Activated CD4-positive, alpha-beta T cell treated with anti-CD3 and anti-CD28 coated beads, Interleukin-2, amount 50 U/mL, for 16 hours (primary cell): ENCODE data around the gene MDM2.
"Not testable (repeated sequence)": the region's sequence is repeated elsewhere in the genome, so short reads cannot be mapped to it uniquely, and the experiment has no call there.

Experiments
- DNase-seq: peaks from one replicate; pipeline ENCODE4 v3.0.0-alpha.2; 2020

MDM2 gene

DNA sequence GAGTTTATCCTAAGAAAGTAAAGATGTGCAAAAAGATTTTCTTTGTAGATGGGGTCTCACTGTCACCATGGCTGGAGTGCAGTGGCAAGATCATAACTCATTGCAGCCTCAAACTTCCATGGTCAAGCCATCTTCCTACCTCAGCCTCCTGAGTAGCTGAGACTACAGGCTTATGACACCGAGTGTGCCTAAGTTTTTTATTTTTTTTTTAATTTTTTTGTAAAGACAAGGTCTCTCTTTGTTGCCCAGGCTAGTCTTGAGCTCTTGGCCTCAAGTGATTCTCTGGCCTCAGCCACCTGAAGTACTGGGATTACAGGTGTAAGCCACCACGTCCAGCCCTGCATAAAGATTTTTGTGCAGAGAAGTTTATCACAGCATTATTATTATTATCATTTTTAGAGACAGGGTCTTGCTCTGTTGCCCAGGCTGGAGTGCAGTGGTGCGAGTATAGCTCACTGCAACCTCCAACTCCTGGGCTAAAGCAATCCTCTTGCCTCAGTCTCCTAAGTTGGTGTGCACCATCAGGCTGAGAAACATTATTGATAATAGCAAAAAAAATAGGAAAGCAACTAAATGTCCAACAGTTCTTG lies 19.3 kb upstream of the MDM2 start:
- no peak for DNase-seq

GRCh38 chr12:68789144-68789878 lies 18.7 kb upstream of the MDM2 start:
- DNase-seq: no peak

DNA sequence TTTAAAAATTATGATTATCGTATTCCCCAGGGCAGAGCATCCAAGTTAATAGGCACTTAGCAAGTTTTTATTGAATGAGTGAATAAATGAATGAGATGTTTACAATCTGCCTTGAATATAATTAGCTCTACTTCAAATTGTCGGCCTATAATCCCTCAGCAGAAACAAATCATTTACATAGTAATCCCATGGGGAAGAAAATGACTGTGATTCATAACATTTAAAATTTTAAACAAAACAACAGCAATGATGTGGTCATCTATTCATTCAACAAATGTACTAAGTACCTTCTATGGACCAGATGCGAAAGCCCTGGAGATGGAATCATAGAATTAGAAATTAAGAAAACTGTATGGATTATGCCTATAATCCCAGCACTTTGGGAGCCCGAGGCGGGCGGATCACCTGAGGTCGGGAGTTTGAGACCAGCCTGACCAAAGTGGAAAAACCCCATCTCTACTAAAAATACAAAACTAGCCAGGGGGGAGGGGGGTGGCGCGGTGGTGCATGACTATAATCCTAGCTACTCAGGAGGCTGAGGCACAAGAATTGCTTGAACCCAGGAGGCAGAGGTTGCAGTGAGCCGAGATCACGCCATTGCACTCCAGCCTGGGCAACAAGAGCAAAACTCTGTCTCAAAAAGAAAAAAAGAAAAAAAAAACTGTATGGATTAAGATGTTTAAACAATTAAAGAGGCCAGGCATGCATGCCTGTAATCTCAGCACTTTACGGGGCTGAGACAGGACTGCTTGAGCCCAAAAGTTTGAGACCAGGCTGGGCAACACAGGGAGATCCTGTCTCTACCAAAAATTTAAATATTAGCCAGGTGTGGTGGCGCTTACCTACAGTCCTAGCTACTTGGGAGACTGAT lies 17.7 kb upstream of the MDM2 start:
- DNase-seq: no peak

DNA sequence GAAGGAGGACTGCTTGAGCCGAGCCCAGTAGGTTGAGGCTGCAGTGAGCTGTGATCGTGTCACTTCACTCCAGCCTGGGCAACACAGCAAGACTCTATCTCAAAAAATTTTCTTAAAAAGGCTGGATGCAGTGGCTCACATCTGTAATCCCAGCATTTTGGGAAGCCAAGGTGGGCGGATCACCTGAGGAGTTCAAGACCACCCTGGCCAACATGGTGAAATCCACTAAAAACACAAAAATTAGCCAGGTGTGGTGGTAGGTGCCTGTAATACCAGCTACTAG lies 17.1 kb upstream of the MDM2 start:
- no peak for DNase-seq

DNA sequence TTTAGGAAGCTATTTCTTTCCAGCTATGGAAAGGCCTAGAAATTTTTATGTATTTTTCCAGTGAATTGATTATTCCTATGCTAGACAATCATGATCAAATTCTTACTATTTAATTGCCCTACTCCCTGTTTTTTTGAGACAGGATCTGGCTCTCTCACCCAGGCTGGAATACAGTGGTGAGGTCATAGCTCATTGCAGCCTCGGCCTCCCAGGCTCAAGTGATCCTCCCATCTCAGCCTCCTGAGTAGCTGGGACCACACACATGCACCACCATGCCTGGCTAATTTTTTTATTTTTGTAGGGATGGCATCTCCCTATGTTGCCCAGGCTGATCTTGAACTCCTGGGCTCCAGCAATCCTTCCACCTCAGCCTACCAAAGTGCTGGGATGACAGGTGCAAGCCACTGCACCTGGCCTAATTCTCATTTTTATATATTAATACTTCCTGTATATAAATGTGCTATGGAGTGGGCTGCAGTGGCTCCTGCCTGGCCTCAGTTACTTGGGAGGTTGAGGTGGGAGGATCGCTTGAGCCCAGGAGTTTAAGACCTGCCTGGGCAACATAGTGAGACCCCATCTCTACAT lies 16.0 kb upstream of the MDM2 start:
- DNase-seq: no peak

DNA sequence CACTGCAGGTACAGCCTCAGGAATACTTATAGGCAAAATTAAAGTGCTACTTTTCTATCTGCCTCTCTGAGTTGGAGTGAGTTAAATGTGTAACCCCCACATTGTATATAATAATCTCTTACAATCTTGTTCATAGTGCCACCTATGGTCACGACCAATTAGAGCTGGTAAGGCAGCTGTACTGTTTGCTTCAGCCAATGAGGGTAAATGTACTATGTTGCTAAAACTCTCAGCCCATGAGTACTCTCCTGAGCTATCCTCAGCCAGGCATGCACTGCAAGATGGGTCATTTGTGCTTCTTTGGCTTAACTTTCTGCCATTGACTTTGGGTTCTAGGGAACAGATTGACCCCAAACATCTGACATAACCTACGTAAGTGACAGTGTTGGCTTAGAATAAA lies 15.0 kb upstream of the MDM2 start:
- peak; percentile 40 for DNase-seq

- DNase-seq: no peak
Measured at GRCh38 chr12:68793436-68793835, 14.5 kb upstream of the MDM2 start.

GRCh38 chr12:68793975-68794652 lies 13.9 kb upstream of the MDM2 start:
- no peak for DNase-seq

GRCh38 chr12:68794653-68795251 lies 13.2 kb upstream of the MDM2 start:
- no peak for DNase-seq

DNA sequence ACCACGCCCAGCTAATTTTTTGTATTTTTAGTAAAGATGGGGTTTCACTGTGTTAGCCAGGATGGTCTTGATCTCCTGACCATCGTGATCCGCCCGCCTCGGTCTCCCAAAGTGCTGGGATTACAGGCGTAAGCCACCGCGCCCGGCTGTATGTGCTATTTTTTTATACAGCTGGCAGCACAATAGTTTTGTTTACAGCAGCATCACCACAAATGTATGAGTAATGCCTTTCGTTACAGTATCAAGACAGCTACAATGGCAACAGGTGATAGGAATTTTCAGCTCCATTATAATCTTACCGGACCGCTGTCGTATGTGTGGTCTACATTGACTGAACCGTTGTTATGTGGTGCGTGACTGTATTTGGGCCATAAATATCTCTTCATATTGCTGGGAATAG lies 11.6 kb upstream of the MDM2 start:
- no peak for DNase-seq

GRCh38 chr12:68798882-68799234 lies 9.1 kb upstream of the MDM2 start:
- DNase-seq: no peak

DNA sequence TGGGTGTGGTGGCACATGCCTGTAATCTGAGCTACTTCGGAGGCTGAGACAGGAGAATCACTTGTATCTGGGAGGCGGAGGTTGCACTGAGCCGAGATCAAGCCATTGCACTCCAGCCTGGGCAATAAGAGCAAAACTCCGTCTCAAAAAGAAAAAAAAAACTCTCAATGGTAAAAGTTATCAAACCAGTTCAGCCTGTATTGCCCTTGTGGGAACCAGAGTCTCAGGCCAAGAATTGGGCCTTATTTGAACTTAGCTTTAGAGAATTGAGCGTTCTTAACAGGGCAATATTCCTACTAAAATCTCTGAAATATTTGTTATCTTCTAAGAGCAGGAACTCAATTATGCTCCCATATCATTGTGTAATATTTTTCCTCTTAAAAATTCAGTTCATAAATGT lies 7.7 kb upstream of the MDM2 start:
- DNase-seq: no peak

DNA sequence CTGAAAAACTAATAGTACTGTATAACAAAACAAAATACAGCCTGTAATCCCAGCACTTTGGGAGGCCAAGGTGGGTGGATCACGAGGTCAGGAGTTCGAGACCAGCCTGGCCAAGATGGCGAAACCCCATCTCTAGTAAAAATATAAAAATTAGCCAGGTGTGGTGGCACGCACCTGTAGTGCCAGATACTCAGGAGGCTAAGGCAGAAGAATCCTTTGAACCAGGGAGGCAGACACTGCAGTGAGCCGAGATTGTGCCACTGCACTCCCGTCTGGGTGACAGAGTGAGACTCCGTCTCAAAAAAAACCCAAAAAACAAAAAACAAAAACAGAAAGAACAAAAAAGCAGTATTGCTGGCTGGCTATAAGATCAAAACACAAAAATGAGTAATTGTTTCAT lies 6.9 kb upstream of the MDM2 start:
- not testable (repeated sequence) for DNase-seq

GRCh38 chr12:68802372-68802745 lies 5.6 kb upstream of the MDM2 start:
- DNase-seq: not testable (repeated sequence)

DNA sequence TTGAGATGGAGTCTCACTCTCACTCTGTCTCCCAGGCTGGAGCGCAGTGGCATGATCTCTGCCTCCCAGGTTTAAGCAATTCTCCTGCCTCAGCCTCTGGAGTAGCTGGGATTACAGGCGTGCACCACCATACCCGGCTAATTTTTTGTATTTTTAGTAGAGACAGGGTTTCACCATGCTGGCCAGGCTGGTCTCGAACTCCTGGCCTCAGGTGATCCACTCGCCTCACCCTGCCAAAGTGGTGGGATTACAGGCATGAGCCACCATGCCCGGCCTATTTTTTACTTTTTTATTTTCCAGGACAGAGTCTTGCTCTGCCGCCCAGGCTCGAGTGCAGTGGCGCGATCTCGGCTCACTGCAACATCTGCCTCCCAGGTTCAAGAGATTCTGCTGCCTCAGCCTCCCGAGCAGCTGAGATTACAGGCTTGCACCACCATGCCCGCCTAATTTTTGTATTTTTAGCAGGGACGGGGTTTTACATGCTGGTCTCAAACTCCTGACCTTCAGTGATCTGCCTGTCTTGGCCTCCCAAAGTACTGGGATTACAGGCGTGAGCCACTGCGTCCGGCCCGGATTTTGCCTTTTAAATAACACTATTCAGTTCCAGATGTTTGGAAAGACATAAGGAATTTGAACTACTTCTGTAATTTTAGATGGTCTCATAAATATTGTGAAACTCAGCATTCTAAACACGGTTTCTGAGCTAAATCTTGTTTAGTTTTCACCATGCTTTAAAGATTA lies 4.9 kb upstream of the MDM2 start:
- not testable (repeated sequence) for DNase-seq

- DNase-seq: no peak
Measured at GRCh38 chr12:68803948-68804656, 3.9 kb upstream of the MDM2 start.

DNA sequence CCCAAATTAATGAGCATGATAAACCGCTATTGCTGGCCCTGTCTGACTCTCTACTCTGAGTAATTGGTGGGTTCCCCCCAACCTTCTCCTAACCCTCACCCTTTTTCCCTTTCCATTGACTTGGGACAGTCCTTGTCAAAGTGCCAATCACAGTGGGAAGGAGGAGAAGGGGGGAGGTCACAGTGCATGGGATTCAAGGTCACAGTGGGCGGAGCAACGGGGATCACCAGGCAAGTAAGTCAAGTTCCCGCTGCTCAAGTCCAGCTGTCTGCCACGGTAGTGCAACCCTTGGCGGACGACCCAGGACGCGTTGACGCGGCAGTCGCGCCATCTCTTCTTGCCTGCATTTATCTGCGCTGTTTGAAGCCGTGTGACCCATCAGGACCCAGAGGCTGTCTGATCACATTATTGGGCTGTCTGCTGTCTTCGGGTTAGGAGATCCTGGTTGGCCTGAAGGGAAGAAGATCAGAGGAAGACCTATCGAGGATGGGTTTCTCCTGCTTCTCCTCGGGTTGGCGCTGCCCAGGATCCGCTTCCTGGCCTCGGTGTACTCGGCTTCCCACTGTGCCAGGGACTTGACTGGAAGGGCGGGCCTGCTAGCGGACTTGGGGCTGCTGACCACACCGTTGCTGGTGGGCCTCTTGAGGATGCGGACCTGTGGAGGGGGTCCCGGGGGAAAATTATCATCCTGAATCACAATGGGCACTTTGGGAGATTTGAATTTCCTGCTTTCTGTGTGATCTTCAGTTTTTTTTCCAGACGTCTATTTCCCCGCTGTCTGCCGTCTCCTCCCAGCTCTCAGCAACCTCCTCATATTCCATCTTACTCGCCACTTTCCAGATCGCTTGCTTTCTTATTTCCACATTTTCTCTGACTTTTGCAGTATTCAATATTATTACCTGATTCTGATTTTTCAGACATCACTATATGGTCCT lies 3.1 kb upstream of the MDM2 start:
- no peak for DNase-seq

DNA sequence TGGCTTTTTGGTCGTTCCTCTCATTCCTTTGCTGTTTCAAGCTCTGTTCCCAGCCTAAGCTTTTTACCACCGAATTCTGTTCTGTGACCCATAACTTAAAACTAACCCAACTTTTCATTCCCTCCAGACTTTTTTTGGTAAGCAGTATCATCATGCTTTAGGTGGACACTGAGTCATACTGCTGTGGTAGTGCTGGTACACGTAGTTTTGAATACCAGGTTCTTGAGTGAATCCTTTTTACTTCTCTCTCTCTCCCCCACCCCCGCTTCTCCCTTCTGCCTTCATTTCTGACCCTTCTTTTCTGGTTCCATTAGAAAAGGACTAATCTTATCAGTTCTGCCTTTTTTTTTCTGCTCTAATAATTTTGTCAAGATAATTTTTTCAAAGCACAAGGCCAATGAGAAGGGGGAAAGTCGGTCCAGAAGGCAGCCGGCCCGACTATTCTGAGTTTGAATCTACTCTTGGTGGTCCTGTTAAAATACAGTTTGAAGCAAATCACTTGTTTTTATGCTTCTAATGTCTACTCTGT lies 2.3 kb upstream of the MDM2 start:
- no peak for DNase-seq

- no peak for DNase-seq
Measured at GRCh38 chr12:68806488-68807237, 1.3 kb upstream of the MDM2 start.

GRCh38 chr12:68807274-68807575 lies 752 bp upstream of the MDM2 start:
- DNase-seq: not testable (repeated sequence)
